Heart right ventricle (tissue), 16 donors: ENCODE data around the gene CHRM1. TPM values are rescaled to one million over a fixed set of nuclear protein-coding genes. Genes with fewer than 3 reads are reported as not detected.

Source experiments
- ATAC-seq, 8 donors: fragments of 200-7000 bp; cut with Tn5 transposase; one replicate each; pipeline ENCODE4 v1.9.1; 2020; ENCODE audit warnings: mild to moderate bottlenecking in 8 of 8, moderate library complexity in 8 of 8, moderate number of reproducible peaks in 1 of 8
- DNase-seq, 2 donors: peaks; one replicate each; pipeline ENCODE4 v3.0.0-alpha.2; 2020
- H3K27ac ChIP-seq, 10 donors: fragments of 200-600 bp; sonication (generic) in 2 of 10; one replicate each; pipeline versions ENCODE4 v1.5.0 to v1.8.0; 2020 to 2022; ENCODE audit warnings: mild to moderate bottlenecking in 3 of 10
- H3K27me3 ChIP-seq, 7 donors: fragments of 200-600 bp; one replicate each; pipeline ENCODE4 v1.8.0; 2021 to 2022; ENCODE audit warnings: mild to moderate bottlenecking in 2 of 7
- H3K36me3 ChIP-seq, 9 donors: fragments of 200-600 bp; sonication (generic) in 1 of 9; one replicate each; pipeline versions ENCODE4 v1.5.0 to v1.8.0; 2020 to 2022; ENCODE audit warnings: mild to moderate bottlenecking in 2 of 9
- H3K4me1 ChIP-seq, 9 donors: fragments of 200-600 bp; sonication (generic) in 1 of 9; one replicate each; pipeline versions ENCODE4 v1.5.0 to v1.8.0; 2020 to 2022; ENCODE audit warnings: mild to moderate bottlenecking in 4 of 9
- H3K4me3 ChIP-seq, 10 donors: fragments of 200-600 bp; sonication (generic) in 2 of 10; one replicate each; pipeline versions ENCODE4 v1.5.0 to v1.8.0; 2020 to 2022; ENCODE audit warnings: mild to moderate bottlenecking in 7 of 10, moderate library complexity in 2 of 10
- H3K9me3 ChIP-seq, 11 donors: fragments of 200-600 bp in 10 of 11; sonication (generic) in 2 of 11; one replicate each; pipeline versions ENCODE4 v1.5.0 to v1.8.0; 2013 to 2022; ENCODE audit warnings: mild to moderate bottlenecking in 2 of 11, control low read depth in 1 of 11, moderate library complexity in 1 of 11
- WGBS, 2 donors: extraction: QIAGEN DNeasy Blood & Tissue Kit; methylation state at CpG; one replicate each; pipeline ENCODE4 v1.1.7; 2013; ENCODE audit warnings: inconsistent platforms in 1 of 2; 5-methylcytosine and 5-hydroxymethylcytosine counted together
- intact Hi-C, 10 donors: fragments of 100-400 bp; cut with DNase I; formaldehyde crosslinking; loops; one replicate each; pipeline versions ENCODE4 v1.11.1 to v1.14.2; 2022
- polyA plus RNA-seq, 2 donors: library from polyadenylated mRNA; stranded (reverse); fragments of 200-250 nt; gene quantifications; one replicate each; pipeline ENCODE4 v1.2.3, GENCODE V29; 2013
- total RNA-seq, 10 donors: library from RNA; stranded (reverse); fragmentation: NEBNext Ultra II Directional in 3 of 10; extraction: Animal tissue kit (Norgen Biotek cat#: 25700) in 3 of 10; gene quantifications; one replicate each; pipeline versions ENCODE4 v1.2.1 to v1.2.4, GENCODE V29; 2021 to 2023
- TF ChIP-seq, protein P1 (sequence below), 9 donors: fragments of 200-600 bp; sonication (generic) in 2 of 9; IDR thresholded peaks; one replicate each; pipeline versions ENCODE4 v1.5.0 to v1.8.0; 2021 to 2022; ENCODE audit warnings: antibody characterized with exemption in 9 of 9, mild to moderate bottlenecking in 5 of 9, moderate library complexity in 1 of 9
- donor health status: Arrhythmogenic right ventricular cardiomyopathy.
- donor health status: ischemic (EF 13 %, LVEDD 7.1; RV severe dilation, severe dysfunction).
- donor health status: healthy with polysubstance abuse.
- donor health status: DM: no; HTN: yes; CAD: no.
- donor health status: DM: no; HTN: no; CAD: no.
- donor health status: ischemic (EF 25% LVEDD 6.9; RV normal size, moderate dysfunction).
- donor health status: ischemic (EF 25% LVEDD 5.7; RV mildly dilated, moderate dysfunction).
- donor health status: healthy.
- donor health status: DM: yes; HTN: yes; CAD: no.
- donor health status: Ischemic cardiomyopathy.
- donor health status: ischemic (EF 35%, LVEDD 5.7; RV mildly dilated, moderate dysfunction).
- donor health status: nonischemic (EF 11% LVEDD 7.7; RV severe dilation, severe dysfunction).
- donor health status: DM: yes; HTN: yes; CAD: no.
- donor health status: PGD.
- donor health status: ischemic (EF 29% LVEDD 5.4; RV normal size, mild dysfunction).
- donor health status: nonischemic (EF 23%, LVEDD 6.1; RV moderate dilation, normal function).

Gene CHRM1
- total and polyA plus RNA-seq, 12 donors = not detected

DNA sequence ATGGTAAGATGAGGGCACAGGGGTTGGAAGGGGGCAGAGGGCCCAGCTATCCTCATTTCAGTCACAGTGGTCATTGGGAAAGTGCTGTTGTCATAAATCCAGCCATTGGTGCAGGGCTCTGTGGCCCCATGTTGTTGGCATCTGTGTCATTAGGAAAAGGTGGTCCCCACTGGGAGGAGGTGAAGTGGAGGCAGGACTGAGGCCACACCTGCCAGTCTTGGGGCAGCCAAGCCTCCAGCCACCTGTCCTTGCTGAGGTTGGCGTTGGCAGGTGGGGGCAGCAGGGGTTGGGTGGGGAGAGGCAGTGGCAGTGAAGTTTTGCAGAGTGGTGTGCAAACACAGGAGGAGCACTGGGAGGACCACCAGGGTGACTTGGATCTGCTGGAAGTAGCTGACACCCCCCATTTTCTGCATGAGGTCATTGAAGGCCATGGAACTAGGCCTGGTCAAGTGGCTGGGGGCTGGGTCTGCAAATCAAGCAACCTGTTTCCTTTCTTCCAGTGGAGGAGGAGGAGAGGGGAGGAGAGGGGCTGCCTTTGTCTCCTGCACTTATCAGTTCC is 38.3 kb upstream of the CHRM1 start:
- 97 to 100% methylated on average over 1 of the region's 1 CpG for WGBS, 2 donors
- Histone ChIP-seq H3K9me3 (no peaks in the 10 kb centered on the region), H3K36me3 (no peaks in the 10 kb centered on the region), H3K27ac (peak overlapping the region in 3 of 10 donors; percentile 20 to 49 (median 28)), H3K4me1 (peaks cover 0 to 16% (median 8%) of the 10 kb centered on the region in 9 donors), H3K27me3 (peaks cover 0 to 4% (median 0%) of the 10 kb centered on the region in 7 donors), H3K4me3 (no peak overlapping the region)
- intact Hi-C loops = no loop called here
- TF ChIP-seq, protein P1, sequence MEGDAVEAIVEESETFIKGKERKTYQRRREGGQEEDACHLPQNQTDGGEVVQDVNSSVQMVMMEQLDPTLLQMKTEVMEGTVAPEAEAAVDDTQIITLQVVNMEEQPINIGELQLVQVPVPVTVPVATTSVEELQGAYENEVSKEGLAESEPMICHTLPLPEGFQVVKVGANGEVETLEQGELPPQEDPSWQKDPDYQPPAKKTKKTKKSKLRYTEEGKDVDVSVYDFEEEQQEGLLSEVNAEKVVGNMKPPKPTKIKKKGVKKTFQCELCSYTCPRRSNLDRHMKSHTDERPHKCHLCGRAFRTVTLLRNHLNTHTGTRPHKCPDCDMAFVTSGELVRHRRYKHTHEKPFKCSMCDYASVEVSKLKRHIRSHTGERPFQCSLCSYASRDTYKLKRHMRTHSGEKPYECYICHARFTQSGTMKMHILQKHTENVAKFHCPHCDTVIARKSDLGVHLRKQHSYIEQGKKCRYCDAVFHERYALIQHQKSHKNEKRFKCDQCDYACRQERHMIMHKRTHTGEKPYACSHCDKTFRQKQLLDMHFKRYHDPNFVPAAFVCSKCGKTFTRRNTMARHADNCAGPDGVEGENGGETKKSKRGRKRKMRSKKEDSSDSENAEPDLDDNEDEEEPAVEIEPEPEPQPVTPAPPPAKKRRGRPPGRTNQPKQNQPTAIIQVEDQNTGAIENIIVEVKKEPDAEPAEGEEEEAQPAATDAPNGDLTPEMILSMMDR (IDR thresholded peaks at IDR 0.05) = no peak
- ATAC-seq = no peak
- DNase-seq = no peak

DNA sequence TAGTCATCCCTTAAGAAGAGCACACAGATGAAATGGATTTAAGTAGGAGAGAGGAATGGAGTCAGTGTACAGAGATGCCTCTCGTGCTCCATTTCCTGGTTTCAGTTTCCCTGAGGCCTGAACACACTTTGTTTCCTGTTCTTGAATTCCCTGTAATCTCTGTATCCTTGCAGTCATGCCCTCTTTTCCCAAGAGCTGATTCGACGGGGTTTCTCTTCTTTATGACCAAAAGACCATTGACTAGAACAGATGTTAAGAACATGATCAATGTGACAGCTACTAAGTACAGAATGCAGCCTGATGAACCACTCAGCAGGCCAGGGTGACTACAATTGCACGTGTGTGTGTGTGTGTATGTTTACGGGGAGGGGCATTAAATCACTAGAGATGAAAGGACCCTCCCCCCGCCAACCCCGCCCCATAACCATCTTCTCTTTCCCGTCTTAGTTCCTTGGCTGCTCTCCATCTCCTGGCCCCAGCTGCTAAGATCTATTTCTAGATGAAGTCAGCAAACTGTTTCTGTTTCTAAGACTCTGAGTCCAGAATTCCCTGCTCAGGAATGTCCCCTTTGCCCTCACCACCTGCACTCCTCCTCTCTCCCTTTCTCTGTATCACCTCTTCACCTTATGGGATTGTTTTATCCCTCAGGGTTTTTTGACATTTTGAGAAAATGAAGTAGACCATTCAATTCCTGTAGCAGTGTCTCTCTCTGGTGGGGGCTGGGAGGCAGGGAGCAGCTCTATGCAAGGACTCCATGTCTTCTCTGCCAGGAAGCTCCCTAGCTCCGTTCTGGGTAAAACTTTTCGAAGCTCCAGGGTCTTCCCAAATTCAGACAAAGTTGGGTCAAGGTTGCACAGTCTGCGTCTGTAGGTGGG is 37.6 kb upstream of the CHRM1 start:
- no peaks in the 10 kb centered on the region for H3K36me3 ChIP-seq
- 30 to 47% methylated on average over 11 of the region's 11 CpGs for WGBS, 2 donors
- intact Hi-C loops = no loop called here
- peak in 5 of 8 donors; percentile 42 to 73 (median 55) for ATAC-seq
- TF ChIP-seq, protein P1 (IDR thresholded peaks at IDR 0.05) = no peak
- no peak overlapping the region for H3K4me3 ChIP-seq
- peak overlapping the region in 5 of 10 donors; percentile 20 to 52 (median 36) for H3K27ac ChIP-seq
- H3K4me1 ChIP-seq = peaks cover 0 to 16% (median 8%) of the 10 kb centered on the region in 9 donors
- peaks cover 0 to 4% (median 0%) of the 10 kb centered on the region in 7 donors for H3K27me3 ChIP-seq
- H3K9me3 ChIP-seq = no peaks in the 10 kb centered on the region
- DNase-seq = peak in 1 of 2 donors; percentile 42

DNA sequence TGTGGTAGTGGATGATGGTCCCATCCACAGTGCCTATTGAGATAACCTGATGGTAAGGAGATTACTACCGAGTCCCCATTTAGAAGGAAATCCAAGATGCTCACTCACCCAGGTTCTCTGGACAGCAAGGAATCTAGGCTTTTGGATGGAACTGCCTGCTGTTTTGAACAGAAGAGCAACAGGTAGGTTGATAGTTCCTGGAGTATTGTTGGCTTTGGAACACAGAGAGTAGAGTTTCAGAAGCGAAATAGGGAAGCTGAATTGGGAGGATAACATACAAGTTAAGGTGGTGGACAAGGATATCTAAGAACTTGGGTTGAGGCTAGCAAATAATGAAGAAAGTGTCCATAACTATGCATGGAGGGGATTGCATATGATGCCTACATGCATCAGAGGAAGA is 36.0 kb upstream of the CHRM1 start:
- intact Hi-C loops = no loop called here
- no peaks in the 10 kb centered on the region for H3K36me3 ChIP-seq
- TF ChIP-seq, protein P1 (IDR thresholded peaks at IDR 0.05) = no peak
- H3K9me3 ChIP-seq = no peaks in the 10 kb centered on the region
- H3K4me1 ChIP-seq = peaks cover 0 to 16% (median 8%) of the 10 kb centered on the region in 9 donors
- H3K27ac ChIP-seq = no peak overlapping the region
- ATAC-seq (no peak), DNase-seq (no peak)
- H3K27me3 ChIP-seq = peaks cover 0 to 4% (median 0%) of the 10 kb centered on the region in 7 donors
- no peak overlapping the region for H3K4me3 ChIP-seq
- 92 to 100% methylated on average over 2 of the region's 2 CpGs for WGBS, 2 donors

DNA sequence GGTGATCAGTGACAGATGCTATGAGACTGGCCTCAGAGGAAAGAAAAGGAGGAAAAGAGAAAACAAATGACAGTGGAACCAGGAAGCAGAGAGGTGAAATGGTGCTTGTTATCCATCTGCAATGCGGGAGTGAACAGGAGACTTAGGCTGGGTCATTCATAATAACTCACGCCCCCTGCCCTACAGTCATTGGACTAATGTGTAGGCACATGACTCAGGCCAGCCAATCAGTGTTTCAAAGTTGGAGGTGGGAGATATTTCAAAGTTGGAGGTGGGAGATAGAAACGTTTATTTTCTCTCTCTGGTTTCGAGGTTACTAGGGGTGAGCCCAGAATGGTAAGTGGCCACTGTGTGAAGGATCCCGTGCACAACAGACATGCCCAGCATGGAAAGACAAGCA is 33.3 kb upstream of the CHRM1 start:
- 73% methylated on average over 5 of the region's 5 CpGs for WGBS, 2 donors
- H3K27ac ChIP-seq = no peak overlapping the region
- no peak overlapping the region for H3K4me3 ChIP-seq
- TF ChIP-seq, protein P1 (IDR thresholded peaks at IDR 0.05) = no peak
- H3K4me1 ChIP-seq = peaks cover 0 to 14% (median 7%) of the 10 kb centered on the region in 9 donors
- ATAC-seq = no peak
- H3K27me3 ChIP-seq = peaks cover 0 to 4% (median 0%) of the 10 kb centered on the region in 7 donors
- intact Hi-C loops = no loop called here
- DNase-seq = no peak
- H3K36me3 ChIP-seq = no peaks in the 10 kb centered on the region
- H3K9me3 ChIP-seq = no peaks in the 10 kb centered on the region
